Mesothelial cell of epicardium (in vitro differentiated cells): ENCODE results near the gene AGPAT3. TPM values are rescaled to one million over a fixed set of nuclear protein-coding genes. Genes with fewer than 3 reads are reported as not detected.

Experiments used
- DNase-seq, 2 experiments: peaks; one replicate each; pipeline ENCODE4 v3.0.0; 2021; ENCODE audit warnings: low spot score in 2 of 2; ENCODE audit not compliant: unreplicated experiment in 2 of 2
- H3K27ac Mint-ChIP-seq: 2 replicates; pipeline ENCODE4 v1.8.0; 2021; ENCODE audit warnings: mixed read lengths
- H3K27me3 Mint-ChIP-seq: 2 replicates; pipeline ENCODE4 v1.8.0; 2021; ENCODE audit warnings: low read depth, mixed read lengths
- H3K36me3 Mint-ChIP-seq: 2 replicates; pipeline ENCODE4 v1.8.0; 2021; ENCODE audit warnings: mixed read lengths
- H3K4me1 Mint-ChIP-seq: 2 replicates; pipeline ENCODE4 v1.8.0; 2021; ENCODE audit warnings: mixed read lengths
- H3K4me3 Mint-ChIP-seq: 2 replicates; pipeline ENCODE4 v1.8.0; 2021; ENCODE audit warnings: mild to moderate bottlenecking, moderate library complexity, mixed read lengths
- H3K9me3 Mint-ChIP-seq: 2 replicates; pipeline ENCODE4 v1.8.0; 2021; ENCODE audit warnings: mixed read lengths
- total RNA-seq: library from RNA; stranded (reverse); gene quantifications from 3 replicates; pipeline ENCODE4 v1.2.1, GENCODE V29; 2021
- TF ChIP-seq, protein P1 (sequence below): fragments of 200-600 bp; sonication (generic); IDR thresholded peaks from one replicate; pipeline ENCODE4 v1.5.0; 2021; ENCODE audit warnings: antibody characterized with exemption; ENCODE audit not compliant: unreplicated experiment

AGPAT3 gene
- total RNA-seq, 1 donor from 2014 or later = 71.0 TPM

GRCh38 chr21:43957611-43958362 lies 92.8 kb downstream of the AGPAT3 start:
- H3K4me1 Mint-ChIP-seq = peaks cover 11% of the 10 kb centered on the region
- peaks cover 21% of the 10 kb centered on the region for H3K36me3 Mint-ChIP-seq
- TF ChIP-seq, protein P1, sequence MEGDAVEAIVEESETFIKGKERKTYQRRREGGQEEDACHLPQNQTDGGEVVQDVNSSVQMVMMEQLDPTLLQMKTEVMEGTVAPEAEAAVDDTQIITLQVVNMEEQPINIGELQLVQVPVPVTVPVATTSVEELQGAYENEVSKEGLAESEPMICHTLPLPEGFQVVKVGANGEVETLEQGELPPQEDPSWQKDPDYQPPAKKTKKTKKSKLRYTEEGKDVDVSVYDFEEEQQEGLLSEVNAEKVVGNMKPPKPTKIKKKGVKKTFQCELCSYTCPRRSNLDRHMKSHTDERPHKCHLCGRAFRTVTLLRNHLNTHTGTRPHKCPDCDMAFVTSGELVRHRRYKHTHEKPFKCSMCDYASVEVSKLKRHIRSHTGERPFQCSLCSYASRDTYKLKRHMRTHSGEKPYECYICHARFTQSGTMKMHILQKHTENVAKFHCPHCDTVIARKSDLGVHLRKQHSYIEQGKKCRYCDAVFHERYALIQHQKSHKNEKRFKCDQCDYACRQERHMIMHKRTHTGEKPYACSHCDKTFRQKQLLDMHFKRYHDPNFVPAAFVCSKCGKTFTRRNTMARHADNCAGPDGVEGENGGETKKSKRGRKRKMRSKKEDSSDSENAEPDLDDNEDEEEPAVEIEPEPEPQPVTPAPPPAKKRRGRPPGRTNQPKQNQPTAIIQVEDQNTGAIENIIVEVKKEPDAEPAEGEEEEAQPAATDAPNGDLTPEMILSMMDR = no peak
- H3K27ac Mint-ChIP-seq = no peak overlapping the region
- peaks cover under 1% of the 10 kb centered on the region for H3K9me3 Mint-ChIP-seq
- H3K4me3 Mint-ChIP-seq = no peak overlapping the region
- no peak for DNase-seq
- H3K27me3 Mint-ChIP-seq = no peaks in the 10 kb centered on the region

GRCh38 chr21:43958364-43959158 lies 93.5 kb downstream of the AGPAT3 start:
- Mint-ChIP-seq H3K36me3 (peaks cover 26% of the 10 kb centered on the region), H3K4me1 (peaks cover 11% of the 10 kb centered on the region), H3K9me3 (peaks cover 4% of the 10 kb centered on the region), H3K27ac (no peak overlapping the region), H3K4me3 (no peak overlapping the region), H3K27me3 (no peaks in the 10 kb centered on the region)
- TF ChIP-seq, protein P1 = no peak
- no peak for DNase-seq

GRCh38 chr21:43959231-43960116 lies 94.5 kb downstream of the AGPAT3 start:
- Mint-ChIP-seq H3K9me3 (peaks cover 7% of the 10 kb centered on the region), H3K36me3 (peaks cover 29% of the 10 kb centered on the region), H3K27me3 (no peaks in the 10 kb centered on the region), H3K4me1 (peaks cover 11% of the 10 kb centered on the region), H3K4me3 (no peak overlapping the region), H3K27ac (no peak overlapping the region)
- TF ChIP-seq, protein P1 = no peak
- no peak for DNase-seq

GRCh38 chr21:43961382-43961909 lies 96.4 kb downstream of the AGPAT3 start:
- Mint-ChIP-seq H3K36me3 (peaks cover 33% of the 10 kb centered on the region), H3K27me3 (no peaks in the 10 kb centered on the region)
- TF ChIP-seq, protein P1 = no peak

GRCh38 chr21:43965911-43966585 lies 101.0 kb downstream of the AGPAT3 start:
- H3K27me3 Mint-ChIP-seq = no peaks in the 10 kb centered on the region
- H3K4me3 Mint-ChIP-seq = no peak overlapping the region
- H3K27ac Mint-ChIP-seq = no peak overlapping the region
- peaks cover 7% of the 10 kb centered on the region for H3K9me3 Mint-ChIP-seq
- H3K4me1 Mint-ChIP-seq = no peaks in the 10 kb centered on the region
- no peak for DNase-seq
- peaks cover 30% of the 10 kb centered on the region for H3K36me3 Mint-ChIP-seq
- TF ChIP-seq, protein P1 = no peak

More at GRCh38 chr21:43961382-43961909, 96.4 kb downstream of the AGPAT3 start:
- peaks cover 6% of the 10 kb centered on the region for H3K4me1 Mint-ChIP-seq
- H3K27ac Mint-ChIP-seq = no peak overlapping the region
- no peak overlapping the region for H3K4me3 Mint-ChIP-seq
- DNase-seq = no peak
- H3K9me3 Mint-ChIP-seq = peaks cover 7% of the 10 kb centered on the region
